MM.1S (cell line): ENCODE measurements around the gene TMEM156.

Source experiments
- DNase-seq: peaks from one replicate; pipeline ENCODE4 v3.0.0-alpha.2; 2015
- H2AFZ ChIP-seq: fragments of 300-600 bp; sonication (generic); 2 replicates; pipeline ENCODE4 v1.6.0; 2016; ENCODE audit warnings: antibody characterized with exemption, low read length
- H3F3A ChIP-seq: fragments of 300-600 bp; sonication (generic); 2 replicates; pipeline ENCODE4 v1.6.1; 2016; ENCODE audit warnings: mild to moderate bottlenecking, antibody characterized with exemption, low read length, moderate library complexity, mixed read lengths; ENCODE audit not compliant: insufficient read depth
- H3K27ac ChIP-seq: fragments of 300-600 bp; sonication (generic); 2 replicates; pipeline ENCODE4 v1.5.1; 2016; ENCODE audit warnings: mild to moderate bottlenecking, low read length
- H3K27me3 ChIP-seq: fragments of 300-600 bp; sonication (generic); replicated peaks from 2 replicates; pipeline ENCODE4 v1.6.0; 2016; ENCODE audit warnings: low read length; ENCODE audit not compliant: insufficient read depth
- H3K36me3 ChIP-seq: fragments of 300-600 bp; sonication (generic); replicated peaks from 2 replicates; pipeline ENCODE4 v1.6.1; 2016; ENCODE audit warnings: mild to moderate bottlenecking, low read length, mixed read lengths; ENCODE audit not compliant: insufficient read depth
- H3K4me1 ChIP-seq: fragments of 300-600 bp; sonication (generic); 2 replicates; pipeline ENCODE4 v1.6.1; 2016; ENCODE audit warnings: low read length, mixed read lengths
- H3K4me2 ChIP-seq: fragments of 300-600 bp; sonication (generic); 2 replicates; pipeline ENCODE4 v1.6.0; 2016; ENCODE audit warnings: low read depth, low read length
- H3K4me3 ChIP-seq: fragments of 300-600 bp; sonication (generic); 2 replicates; pipeline ENCODE4 v1.5.1; 2016; ENCODE audit warnings: low read length, mixed read lengths
- H3K79me2 ChIP-seq: fragments of 300-600 bp; sonication (generic); 2 replicates; pipeline ENCODE4 v1.6.1; 2016; ENCODE audit warnings: mixed run types, low read length, mixed read lengths
- H3K9ac ChIP-seq: fragments of 300-600 bp; sonication (generic); 2 replicates; pipeline ENCODE4 v1.6.1; 2016; ENCODE audit warnings: low read length, mixed read lengths
- H3K9me2 ChIP-seq: fragments of 300-600 bp; sonication (generic); replicated peaks from 2 replicates; pipeline ENCODE4 v1.6.1; 2016; ENCODE audit warnings: mild to moderate bottlenecking, low read length, mixed read lengths; ENCODE audit not compliant: insufficient read depth
- H3K9me3 ChIP-seq: fragments of 300-600 bp; sonication (generic); replicated peaks from 2 replicates; pipeline ENCODE4 v1.6.1; 2016; ENCODE audit warnings: mild to moderate bottlenecking, low read length, mixed read lengths; ENCODE audit not compliant: insufficient read depth
- H4K20me1 ChIP-seq: fragments of 300-600 bp; sonication (generic); 2 replicates; pipeline ENCODE4 v1.6.1; 2016; ENCODE audit warnings: mild to moderate bottlenecking, low read length, moderate library complexity, mixed read lengths; ENCODE audit not compliant: insufficient read depth
- EZH2 ChIP-seq: fragments of 300-600 bp; sonication (generic); optimal IDR thresholded peaks from 2 replicates; pipeline ENCODE3; 2017; ENCODE audit warnings: low read depth, mild to moderate bottlenecking, antibody characterized with exemption, low read length, mixed read lengths
- EZH2phosphoT487 ChIP-seq: fragments of 300-600 bp; sonication (generic); IDR thresholded peaks from 2 replicates; pipeline ENCODE4 v1.6.1; 2018; ENCODE audit warnings: antibody characterized with exemption, low read length
- TF ChIP-seq, protein P1 (sequence below): fragments of 300-600 bp; sonication (generic); IDR thresholded peaks from 2 replicates; pipeline ENCODE4 v1.5.1; 2016; ENCODE audit warnings: antibody characterized with exemption, low read length, mixed read lengths

The TMEM156 gene

DNA sequence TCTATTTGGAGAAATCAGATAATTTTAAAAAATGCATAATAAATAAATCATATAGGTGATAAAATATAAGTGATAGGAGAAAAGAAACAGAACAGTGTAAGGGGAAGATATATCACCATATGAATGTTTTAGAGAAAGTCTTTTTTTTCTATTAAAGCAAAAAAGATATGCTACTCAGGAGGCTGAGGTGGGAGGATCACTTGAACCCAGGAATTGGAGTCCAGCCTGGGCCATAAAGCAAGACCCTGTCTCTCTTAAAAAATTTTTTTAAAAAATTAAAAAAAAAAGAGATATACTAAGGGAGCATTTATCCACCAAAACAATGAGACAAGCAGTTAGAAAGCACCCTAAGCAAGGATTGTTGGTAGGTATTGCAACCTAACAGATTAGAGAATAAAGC lies 6.1 kb downstream of the TMEM156 start:
- Histone ChIP-seq H3K27ac (no peak overlapping the region), H4K20me1 (no peaks in the 10 kb centered on the region), H3K4me3 (no peak overlapping the region), H3F3A (no peaks in the 10 kb centered on the region), H2AFZ (no peak overlapping the region), H3K4me1 (no peaks in the 10 kb centered on the region), H3K36me3 (no peaks in the 10 kb centered on the region), H3K4me2 (no peak overlapping the region), H3K9me2 (no peaks in the 10 kb centered on the region), H3K27me3 (no peaks in the 10 kb centered on the region), H3K9me3 (no peaks in the 10 kb centered on the region), H3K9ac (no peak overlapping the region), H3K79me2 (no peaks in the 10 kb centered on the region)
- TF ChIP-seq EZH2phosphoT487 (no peak), EZH2 (no peak)
- TF ChIP-seq, protein P1, sequence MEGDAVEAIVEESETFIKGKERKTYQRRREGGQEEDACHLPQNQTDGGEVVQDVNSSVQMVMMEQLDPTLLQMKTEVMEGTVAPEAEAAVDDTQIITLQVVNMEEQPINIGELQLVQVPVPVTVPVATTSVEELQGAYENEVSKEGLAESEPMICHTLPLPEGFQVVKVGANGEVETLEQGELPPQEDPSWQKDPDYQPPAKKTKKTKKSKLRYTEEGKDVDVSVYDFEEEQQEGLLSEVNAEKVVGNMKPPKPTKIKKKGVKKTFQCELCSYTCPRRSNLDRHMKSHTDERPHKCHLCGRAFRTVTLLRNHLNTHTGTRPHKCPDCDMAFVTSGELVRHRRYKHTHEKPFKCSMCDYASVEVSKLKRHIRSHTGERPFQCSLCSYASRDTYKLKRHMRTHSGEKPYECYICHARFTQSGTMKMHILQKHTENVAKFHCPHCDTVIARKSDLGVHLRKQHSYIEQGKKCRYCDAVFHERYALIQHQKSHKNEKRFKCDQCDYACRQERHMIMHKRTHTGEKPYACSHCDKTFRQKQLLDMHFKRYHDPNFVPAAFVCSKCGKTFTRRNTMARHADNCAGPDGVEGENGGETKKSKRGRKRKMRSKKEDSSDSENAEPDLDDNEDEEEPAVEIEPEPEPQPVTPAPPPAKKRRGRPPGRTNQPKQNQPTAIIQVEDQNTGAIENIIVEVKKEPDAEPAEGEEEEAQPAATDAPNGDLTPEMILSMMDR, result no peak
- DNase-seq, result no peak

DNA sequence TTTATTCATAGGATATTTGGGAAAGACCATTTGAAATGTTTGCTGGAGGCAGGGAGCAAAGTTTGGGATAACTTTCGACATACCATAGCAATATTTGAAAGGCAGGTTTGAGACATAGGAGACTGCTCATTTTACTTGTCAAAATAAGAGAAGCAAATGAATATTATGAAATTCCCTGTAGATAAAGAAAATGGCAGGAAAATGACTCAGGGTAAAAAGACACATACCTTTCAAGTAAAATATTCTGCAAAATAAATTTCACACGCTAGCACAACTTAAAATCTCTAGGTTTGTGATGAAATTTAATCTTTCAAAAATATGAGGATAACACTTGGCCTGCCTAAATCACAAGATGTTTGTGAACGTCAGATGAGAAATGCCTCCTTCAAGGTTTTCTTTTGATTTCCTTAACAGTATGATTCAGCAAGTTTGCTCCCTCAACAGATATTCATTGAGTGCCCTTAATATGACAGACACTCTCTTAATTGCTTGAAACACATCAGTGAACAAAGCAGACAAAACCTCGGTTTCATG lies 6.6 kb downstream of the TMEM156 start:
- no peak overlapping the region for H3K4me2 ChIP-seq
- no peaks in the 10 kb centered on the region for H3K9me2 ChIP-seq
- H3K27ac ChIP-seq, result no peak overlapping the region
- H4K20me1 ChIP-seq, result no peaks in the 10 kb centered on the region
- H3F3A ChIP-seq, result no peaks in the 10 kb centered on the region
- no peaks in the 10 kb centered on the region for H3K79me2 ChIP-seq
- H3K9me3 ChIP-seq, result no peaks in the 10 kb centered on the region
- no peaks in the 10 kb centered on the region for H3K36me3 ChIP-seq
- H3K4me3 ChIP-seq, result no peak overlapping the region
- H3K27me3 ChIP-seq, result no peaks in the 10 kb centered on the region
- no peaks in the 10 kb centered on the region for H3K4me1 ChIP-seq
- no peak for TF ChIP-seq EZH2phosphoT487
- TF ChIP-seq, protein P1, result no peak
- TF ChIP-seq EZH2, result no peak
- no peak overlapping the region for H2AFZ ChIP-seq
- no peak overlapping the region for H3K9ac ChIP-seq
- DNase-seq, result no peak

DNA sequence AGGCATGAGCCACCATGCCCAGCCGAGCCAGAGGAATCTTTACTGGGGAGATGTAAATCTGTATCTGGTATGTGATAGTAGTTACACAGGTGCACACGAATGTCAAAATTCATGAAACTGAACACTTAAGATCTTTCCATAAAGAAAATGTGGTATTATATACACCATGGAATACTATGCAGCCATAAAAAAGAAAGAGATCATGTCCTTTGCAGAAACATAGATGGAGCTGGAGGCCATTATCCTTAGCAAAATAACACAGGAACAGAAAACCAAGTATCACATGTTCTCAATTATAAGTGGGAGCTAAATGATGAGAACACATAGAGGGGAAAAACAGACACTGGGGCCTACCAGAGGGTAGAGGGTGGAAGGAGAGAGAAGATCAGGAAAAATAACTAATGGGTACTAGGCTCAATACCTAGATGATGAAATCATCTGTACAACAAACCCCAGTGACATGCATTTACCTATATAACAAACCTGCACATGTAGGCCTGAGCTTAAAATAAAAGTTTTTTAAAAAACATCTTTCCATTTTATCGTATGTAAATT lies 7.8 kb downstream of the TMEM156 start:
- H3K79me2 ChIP-seq, result no peaks in the 10 kb centered on the region
- no peak overlapping the region for H3K27ac ChIP-seq
- no peak overlapping the region for H2AFZ ChIP-seq
- no peaks in the 10 kb centered on the region for H4K20me1 ChIP-seq
- H3K36me3 ChIP-seq, result no peaks in the 10 kb centered on the region
- H3K4me3 ChIP-seq, result no peak overlapping the region
- no peak for TF ChIP-seq EZH2phosphoT487
- no peak for TF ChIP-seq EZH2
- TF ChIP-seq, protein P1, result no peak
- H3K4me1 ChIP-seq, result no peaks in the 10 kb centered on the region
- no peaks in the 10 kb centered on the region for H3K27me3 ChIP-seq
- no peaks in the 10 kb centered on the region for H3K9me2 ChIP-seq
- no peaks in the 10 kb centered on the region for H3K9me3 ChIP-seq
- no peak overlapping the region for H3K9ac ChIP-seq
- no peak overlapping the region for H3K4me2 ChIP-seq
- no peak for DNase-seq
- no peaks in the 10 kb centered on the region for H3F3A ChIP-seq
